Neural progenitor cell (in vitro differentiated cells): Measurements from ENCODE around the gene INSM1.

ENCODE experiments used
- EZH2 ChIP-seq: fragments of 200-600 bp; sonication (generic); IDR thresholded peaks from 2 replicates; pipeline ENCODE4 v1.6.1; 2017; ENCODE audit warnings: antibody characterized with exemption, mild to moderate bottlenecking, moderate library complexity
- TF ChIP-seq, protein P1 (sequence below): fragments of 200-600 bp; sonication (generic); IDR thresholded peaks from 2 replicates; pipeline ENCODE4 v1.5.1; 2017; ENCODE audit warnings: antibody characterized with exemption, mild to moderate bottlenecking

DNA sequence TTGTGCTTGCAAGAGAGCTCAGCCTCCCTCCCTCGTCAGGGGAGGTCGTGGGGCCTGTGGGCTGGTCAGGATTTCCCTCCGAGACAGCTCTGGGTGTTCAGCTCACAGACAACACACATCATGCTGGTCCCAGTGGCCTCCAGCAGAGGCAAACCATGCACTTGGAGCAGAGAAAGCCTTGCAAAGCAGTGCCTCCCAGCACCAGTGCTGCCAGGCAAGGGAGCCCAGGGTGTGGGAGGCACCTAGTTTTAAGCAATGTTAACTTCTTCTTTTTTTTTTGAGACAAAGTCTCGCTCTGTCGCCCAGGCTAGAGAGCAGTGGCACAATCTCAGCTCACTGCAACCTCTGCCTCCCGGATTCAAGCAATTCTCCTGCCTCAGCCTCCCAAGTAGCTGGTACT lies 34.0 kb upstream of the INSM1 start:
- TF ChIP-seq, protein P1, sequence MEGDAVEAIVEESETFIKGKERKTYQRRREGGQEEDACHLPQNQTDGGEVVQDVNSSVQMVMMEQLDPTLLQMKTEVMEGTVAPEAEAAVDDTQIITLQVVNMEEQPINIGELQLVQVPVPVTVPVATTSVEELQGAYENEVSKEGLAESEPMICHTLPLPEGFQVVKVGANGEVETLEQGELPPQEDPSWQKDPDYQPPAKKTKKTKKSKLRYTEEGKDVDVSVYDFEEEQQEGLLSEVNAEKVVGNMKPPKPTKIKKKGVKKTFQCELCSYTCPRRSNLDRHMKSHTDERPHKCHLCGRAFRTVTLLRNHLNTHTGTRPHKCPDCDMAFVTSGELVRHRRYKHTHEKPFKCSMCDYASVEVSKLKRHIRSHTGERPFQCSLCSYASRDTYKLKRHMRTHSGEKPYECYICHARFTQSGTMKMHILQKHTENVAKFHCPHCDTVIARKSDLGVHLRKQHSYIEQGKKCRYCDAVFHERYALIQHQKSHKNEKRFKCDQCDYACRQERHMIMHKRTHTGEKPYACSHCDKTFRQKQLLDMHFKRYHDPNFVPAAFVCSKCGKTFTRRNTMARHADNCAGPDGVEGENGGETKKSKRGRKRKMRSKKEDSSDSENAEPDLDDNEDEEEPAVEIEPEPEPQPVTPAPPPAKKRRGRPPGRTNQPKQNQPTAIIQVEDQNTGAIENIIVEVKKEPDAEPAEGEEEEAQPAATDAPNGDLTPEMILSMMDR, result no peak
- no peak for TF ChIP-seq EZH2
